ENCODE measurements around the gene RAB3GAP2. TPM values are rescaled to one million over a fixed set of nuclear protein-coding genes. Genes with fewer than 3 reads are reported as not detected.

The RAB3GAP2 gene
- total RNA-seq, 4 donors from 2014 or later: 13.8 to 28.0 (median 20.4) TPM

- Histone ChIP-seq H3K4me1 (peaks cover 0 to 14% (median 9%) of the 10 kb centered on the region in 3 donors), H3K36me3 (no peaks in the 10 kb centered on the region), H3K9me3 (no peaks in the 10 kb centered on the region), H3K4me3 (no peak overlapping the region), H3K27me3 (no peaks in the 10 kb centered on the region), H3K27ac (no peak overlapping the region)
- no peak for TF ChIP-seq CTCF (IDR thresholded peaks at IDR 0.05)
- TF ChIP-seq POLR2A (IDR thresholded peaks at IDR 0.05): no peak
- intact Hi-C loops (cut with DNase I): no loop called here
- no peak for DNase-seq
- WGBS, 2 donors: 74 to 80% methylated on average over 9 of the region's 9 CpGs
Measured at GRCh38 chr1:220298470-220299205, 26.4 kb upstream of the RAB3GAP2 start.

GRCh38 chr1:220296981-220297380 is 24.7 kb upstream of the RAB3GAP2 start:
- intact Hi-C loops (cut with DNase I): no loop called here
- Histone ChIP-seq H3K27ac (no peak overlapping the region), H3K27me3 (no peaks in the 10 kb centered on the region), H3K36me3 (no peaks in the 10 kb centered on the region), H3K4me1 (peaks cover 0 to 14% (median 9%) of the 10 kb centered on the region in 3 donors), H3K9me3 (no peaks in the 10 kb centered on the region), H3K4me3 (no peak overlapping the region)
- DNase-seq: no peak
- TF ChIP-seq CTCF (IDR thresholded peaks at IDR 0.05) (no peak), POLR2A (IDR thresholded peaks at IDR 0.05) (no peak)
- 69 to 83% methylated on average over 1 of the region's 1 CpG for WGBS, 2 donors

GRCh38 chr1:220294846-220295301 is 22.6 kb upstream of the RAB3GAP2 start:
- intact Hi-C loops (cut with DNase I): no loop called here
- H3K4me3 ChIP-seq: no peak overlapping the region
- H3K27me3 ChIP-seq: no peaks in the 10 kb centered on the region
- DNase-seq: no peak
- no peaks in the 10 kb centered on the region for H3K9me3 ChIP-seq
- H3K27ac ChIP-seq: no peak overlapping the region
- H3K36me3 ChIP-seq: no peaks in the 10 kb centered on the region
- 87 to 95% methylated on average over 4 of the region's 4 CpGs for WGBS, 2 donors
- H3K4me1 ChIP-seq: peaks cover 0 to 1% (median 0%) of the 10 kb centered on the region in 3 donors
- no peak for TF ChIP-seq POLR2A (IDR thresholded peaks at IDR 0.05)
- no peak for TF ChIP-seq CTCF (IDR thresholded peaks at IDR 0.05)

- TF ChIP-seq CTCF (IDR thresholded peaks at IDR 0.05) (no peak), POLR2A (IDR thresholded peaks at IDR 0.05) (no peak)
- intact Hi-C loops (cut with DNase I): no loop called here
Measured at GRCh38 chr1:220291580-220291979, 19.3 kb upstream of the RAB3GAP2 start.

GRCh38 chr1:220290140-220290761 is 18.0 kb upstream of the RAB3GAP2 start:
- no peak for DNase-seq
- Histone ChIP-seq H3K36me3 (no peaks in the 10 kb centered on the region), H3K4me1 (no peaks in the 10 kb centered on the region), H3K4me3 (no peak overlapping the region), H3K9me3 (no peaks in the 10 kb centered on the region), H3K27ac (no peak overlapping the region), H3K27me3 (no peaks in the 10 kb centered on the region)
- WGBS, 2 donors: 53 to 54% methylated on average over 4 of the region's 4 CpGs
- TF ChIP-seq POLR2A (IDR thresholded peaks at IDR 0.05): no peak
- TF ChIP-seq CTCF (IDR thresholded peaks at IDR 0.05): no peak
- intact Hi-C loops (cut with DNase I): no loop called here

More at GRCh38 chr1:220291580-220291979, 19.3 kb upstream of the RAB3GAP2 start:
- no peak for DNase-seq
- Histone ChIP-seq H3K4me1 (no peaks in the 10 kb centered on the region), H3K4me3 (no peak overlapping the region), H3K27me3 (no peaks in the 10 kb centered on the region), H3K36me3 (no peaks in the 10 kb centered on the region), H3K27ac (no peak overlapping the region), H3K9me3 (no peaks in the 10 kb centered on the region)

Measured in esophagus squamous epithelium (tissue), 5 donors.